NCI-H146 treated with DMSO at 0.1 percent for 48 hours (cell line): ENCODE data around the gene SPHK1.
A peak's percentile ranks its signal among the peaks of the same experiment; 100 is the strongest.
"Not testable (repeated sequence)": the region's sequence is repeated elsewhere in the genome, so short reads cannot be mapped to it uniquely, and the experiment has no call there.

ENCODE experiments used
- DNase-seq: peaks from one replicate; lab custom pipeline; 2025; ENCODE audit not compliant: unreplicated experiment; lab: John Stamatoyannopoulos, UW

Gene SPHK1, protein sequence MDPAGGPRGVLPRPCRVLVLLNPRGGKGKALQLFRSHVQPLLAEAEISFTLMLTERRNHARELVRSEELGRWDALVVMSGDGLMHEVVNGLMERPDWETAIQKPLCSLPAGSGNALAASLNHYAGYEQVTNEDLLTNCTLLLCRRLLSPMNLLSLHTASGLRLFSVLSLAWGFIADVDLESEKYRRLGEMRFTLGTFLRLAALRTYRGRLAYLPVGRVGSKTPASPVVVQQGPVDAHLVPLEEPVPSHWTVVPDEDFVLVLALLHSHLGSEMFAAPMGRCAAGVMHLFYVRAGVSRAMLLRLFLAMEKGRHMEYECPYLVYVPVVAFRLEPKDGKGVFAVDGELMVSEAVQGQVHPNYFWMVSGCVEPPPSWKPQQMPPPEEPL

DNA sequence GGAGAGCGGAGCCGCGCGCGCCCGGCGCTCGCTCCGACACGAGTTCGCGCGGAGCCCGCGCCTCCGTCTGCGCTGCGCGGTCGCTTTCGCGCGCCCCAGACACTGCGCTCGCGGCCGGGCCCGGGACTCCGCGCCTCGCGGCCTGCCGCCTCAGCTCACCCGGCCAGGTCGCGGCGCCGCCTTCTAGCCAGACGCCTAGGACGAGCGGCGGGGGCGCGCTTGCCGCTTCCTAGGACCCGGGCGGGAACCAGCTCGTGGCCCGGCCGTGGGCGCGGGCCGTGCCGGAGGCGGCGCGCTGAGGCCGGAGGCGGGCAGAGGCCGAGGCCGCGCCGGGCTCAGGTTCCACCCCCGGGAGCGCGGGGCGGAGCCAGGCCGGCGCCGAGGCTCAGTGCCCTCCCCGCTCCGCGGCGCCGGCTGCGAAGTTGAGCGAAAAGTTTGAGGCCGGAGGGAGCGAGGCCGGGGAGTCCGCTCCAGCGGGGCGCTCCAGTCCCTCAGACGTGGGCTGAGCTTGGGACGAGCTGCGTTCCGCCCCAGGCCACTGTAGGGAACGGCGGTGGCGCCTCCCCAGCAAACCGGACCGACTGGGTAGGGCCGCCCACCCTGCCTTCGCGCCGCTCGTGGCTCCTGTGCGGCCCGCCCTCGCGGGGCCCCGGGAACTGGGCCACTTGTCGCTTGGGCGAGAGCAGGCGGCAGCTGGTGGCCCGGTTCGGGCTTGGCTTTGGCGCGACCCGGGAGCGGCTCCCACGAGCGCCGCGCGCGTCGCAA, at the start of gene SPHK1:
Gene SPHK1 (plus strand): TSS at position 388 of the 765 bp plus-strand sequence. CDS start 1,036 bp downstream, outside the sequence.
- peak; percentile 10 for DNase-seq

DNA sequence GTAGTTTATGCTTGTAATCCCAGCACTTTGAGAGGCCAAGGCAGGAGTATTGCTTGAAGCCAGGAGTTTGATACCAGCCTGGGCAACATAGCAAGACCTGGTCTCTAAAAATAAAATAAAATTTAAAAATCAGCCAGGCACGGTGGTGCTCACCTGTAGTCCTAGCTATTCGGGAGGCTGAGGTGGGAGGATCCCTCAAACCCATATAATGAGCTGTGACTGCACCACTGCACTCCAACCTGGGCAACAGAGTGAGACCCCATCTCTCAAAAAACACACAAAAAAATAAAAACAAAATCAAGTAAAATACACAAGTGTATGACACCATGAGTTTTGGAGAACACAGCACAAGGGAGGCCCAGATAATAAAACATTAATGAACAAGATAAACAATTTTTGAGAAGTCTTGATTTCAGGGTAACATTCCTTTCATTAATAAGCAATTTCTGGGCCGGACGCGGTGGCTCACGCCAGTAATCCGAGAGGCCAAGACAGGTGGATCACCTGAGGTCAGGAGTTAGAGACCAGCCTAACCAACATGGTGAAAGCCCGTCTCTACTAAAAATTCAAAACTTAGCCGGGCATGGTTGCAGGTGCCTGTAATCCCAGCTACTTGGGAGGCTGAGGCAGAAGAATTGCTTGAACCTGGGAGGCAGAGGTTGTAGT, 48.6 kb upstream of the SPHK1 start:
- DNase-seq: no peak

DNA sequence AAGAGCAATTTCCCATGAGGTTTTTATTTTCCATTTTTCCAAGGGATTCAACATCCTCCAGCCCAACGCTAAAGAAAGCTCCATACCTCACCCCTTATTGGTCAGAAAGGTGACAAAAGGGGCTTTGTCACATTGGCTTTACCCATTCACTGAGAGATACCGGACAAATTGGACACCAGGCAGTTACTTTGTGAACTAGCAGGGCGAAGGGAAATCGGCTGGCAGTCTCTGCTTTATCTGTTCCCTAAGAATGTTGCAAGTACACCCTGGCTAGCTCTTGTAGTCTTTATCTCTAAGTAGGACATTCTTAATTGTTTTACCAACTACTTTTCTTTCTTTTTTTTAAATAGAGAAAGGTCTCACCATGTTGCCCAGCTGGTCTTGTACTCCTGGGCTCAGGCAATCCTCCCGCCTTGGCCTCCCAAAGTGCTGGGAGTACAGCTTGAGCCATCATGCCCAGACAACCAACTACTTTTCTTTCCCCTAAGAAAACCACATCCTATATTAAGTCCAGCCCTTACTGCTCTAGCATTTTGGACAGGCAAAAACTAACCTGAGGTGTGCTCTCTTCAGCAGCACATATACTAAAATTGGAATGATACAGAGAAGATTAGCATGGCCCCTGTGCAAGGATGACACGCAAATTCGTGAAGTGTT, 47.5 kb upstream of the SPHK1 start:
- DNase-seq: no peak

DNA sequence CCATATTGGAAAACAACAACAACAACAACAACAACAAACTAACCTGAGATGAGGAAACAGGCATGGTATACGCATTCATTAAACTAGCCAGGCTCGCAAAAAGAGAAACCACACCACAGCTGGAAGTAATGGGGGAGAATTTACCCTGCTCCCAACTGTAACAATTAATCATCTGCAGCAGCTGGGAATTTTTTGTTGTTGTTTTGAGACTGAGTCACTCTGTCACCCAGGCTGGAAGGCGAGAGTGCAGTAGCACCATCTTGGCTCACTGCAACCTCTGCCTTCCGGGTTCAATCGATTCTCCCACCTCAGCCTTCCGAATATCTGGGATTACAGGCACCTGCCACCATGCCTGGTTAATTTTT, 47.0 kb upstream of the SPHK1 start:
- no peak for DNase-seq

DNA sequence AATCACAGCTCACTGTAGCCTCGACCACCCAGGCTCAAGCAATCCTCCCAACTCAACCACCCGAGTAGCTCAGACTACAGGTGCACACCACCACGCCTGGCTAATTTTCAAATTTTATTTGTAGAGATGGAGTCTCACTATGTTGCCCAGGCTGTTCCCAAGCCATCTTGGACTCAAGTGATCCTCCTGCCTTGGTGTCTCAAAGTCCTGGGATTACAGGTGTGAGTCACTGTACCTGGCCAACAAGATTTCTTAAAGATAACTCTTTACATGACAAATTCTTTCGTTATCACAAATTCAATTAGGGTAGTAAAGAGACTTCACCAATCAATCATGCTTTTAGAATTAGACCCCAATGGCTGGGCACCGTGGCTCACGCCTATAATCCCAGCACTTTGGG, 43.1 kb upstream of the SPHK1 start:
- DNase-seq: no peak

DNA sequence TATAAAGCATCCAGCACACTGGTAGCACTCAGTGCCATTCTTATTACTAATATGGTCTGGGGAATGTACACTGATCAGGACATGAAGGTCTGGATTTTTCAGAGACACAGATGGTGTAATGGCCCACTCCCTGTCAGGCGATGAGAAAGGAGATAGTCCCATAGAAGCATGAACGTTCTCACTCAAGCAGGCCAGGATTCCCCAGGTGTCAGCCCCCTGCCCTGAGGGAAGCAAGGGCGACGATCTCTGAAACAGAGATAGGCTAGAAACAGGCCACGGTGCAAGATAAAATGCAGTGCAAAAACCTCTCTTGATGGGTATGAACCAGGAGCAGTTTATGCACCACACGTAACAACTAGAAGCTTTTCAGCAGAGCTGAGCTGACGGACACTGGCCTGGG, 41.3 kb upstream of the SPHK1 start:
- no peak for DNase-seq

DNA sequence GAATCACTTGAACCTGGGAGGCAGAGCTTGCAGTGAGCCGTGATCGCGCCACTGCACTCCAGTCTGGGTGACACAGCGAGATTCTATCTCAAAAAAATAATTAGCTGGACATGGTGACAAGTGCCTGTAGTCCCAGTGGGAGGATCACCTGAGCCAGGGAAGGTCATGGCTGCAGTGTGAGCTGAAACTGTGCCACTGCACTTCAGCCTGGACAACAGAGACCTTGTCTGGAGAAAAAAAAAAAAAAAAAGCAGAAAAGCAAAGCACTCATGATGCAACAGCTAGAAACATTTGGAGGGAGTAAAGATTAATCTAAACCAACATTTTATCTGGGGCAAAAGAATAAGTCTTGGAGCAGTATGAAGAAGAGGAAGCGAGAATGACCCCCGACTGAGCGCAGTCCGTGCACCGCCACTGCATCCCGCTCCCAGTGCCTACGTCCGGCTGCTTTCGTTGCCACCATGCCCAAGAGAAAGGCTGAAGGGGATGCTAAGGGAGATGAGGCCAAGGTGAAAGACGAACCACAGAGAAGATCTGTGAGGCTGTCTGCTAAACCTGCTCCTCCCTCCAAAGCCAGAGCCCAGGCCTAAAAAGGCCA, 38.9 kb upstream of the SPHK1 start:
- no peak for DNase-seq

DNA sequence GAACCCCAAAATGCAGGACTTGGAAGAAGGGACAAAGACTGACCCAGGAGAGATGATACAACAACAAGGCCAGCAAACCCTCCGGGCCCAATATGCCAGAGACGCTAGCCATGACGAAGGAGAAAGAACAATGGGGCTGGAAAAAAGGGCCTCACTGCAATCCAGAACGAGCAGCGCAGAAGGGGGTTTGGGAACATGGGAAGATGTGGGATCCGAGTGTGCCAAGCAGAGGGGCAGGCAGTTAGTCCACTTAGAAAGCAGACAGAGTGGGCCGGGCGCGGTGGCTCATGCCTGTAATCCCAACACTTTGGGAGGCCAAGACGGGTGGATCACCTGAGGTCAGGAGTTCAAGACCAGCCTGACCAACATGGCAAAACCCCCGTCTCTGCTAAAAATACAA, 37.5 kb upstream of the SPHK1 start:
- DNase-seq: not testable (repeated sequence)

DNA sequence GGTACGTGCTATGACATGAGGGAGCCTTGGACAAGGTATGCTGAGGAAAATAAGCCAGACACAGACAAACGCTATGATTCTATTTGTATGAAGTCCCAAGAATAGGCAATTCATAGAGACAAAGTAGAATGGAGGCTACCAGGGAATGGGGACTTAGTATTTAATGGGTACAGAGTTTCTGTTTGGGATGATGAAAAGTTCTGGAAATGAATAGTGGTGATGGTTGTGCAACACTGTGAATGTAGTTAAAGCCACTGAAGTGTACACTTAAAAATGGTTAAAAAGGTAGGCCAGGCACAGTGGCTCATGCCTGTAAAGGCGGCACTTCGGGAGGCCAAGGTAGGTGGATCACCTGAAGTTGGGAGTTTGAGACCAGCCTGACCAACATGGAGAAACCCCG, 33.9 kb upstream of the SPHK1 start:
- no peak for DNase-seq

DNA sequence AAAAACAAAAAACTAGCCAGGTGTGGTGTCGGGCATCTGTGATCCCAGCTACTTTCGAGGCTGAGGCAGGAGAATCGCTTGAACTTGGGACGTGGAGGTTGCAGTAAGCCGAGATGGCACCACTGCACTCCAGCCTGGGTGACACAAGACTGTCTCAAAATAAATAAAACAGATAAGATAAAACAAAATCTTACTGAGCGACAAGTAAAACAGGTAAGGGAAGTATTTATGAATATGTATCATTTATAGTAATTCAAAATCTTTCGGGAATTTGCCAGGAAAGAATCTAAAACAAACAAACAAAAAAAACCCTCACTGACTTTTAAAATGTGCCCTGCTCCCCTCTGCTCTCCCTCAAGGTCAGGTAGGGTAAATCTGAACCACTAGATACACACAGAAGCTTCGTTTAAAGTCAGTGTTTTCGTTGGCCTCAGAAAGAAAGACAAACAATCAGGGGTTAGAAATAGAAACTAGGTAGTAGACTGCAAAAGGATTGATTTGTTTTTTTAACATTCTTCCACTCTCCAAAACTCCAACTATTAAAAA, 32.8 kb upstream of the SPHK1 start:
- DNase-seq: no peak

DNA sequence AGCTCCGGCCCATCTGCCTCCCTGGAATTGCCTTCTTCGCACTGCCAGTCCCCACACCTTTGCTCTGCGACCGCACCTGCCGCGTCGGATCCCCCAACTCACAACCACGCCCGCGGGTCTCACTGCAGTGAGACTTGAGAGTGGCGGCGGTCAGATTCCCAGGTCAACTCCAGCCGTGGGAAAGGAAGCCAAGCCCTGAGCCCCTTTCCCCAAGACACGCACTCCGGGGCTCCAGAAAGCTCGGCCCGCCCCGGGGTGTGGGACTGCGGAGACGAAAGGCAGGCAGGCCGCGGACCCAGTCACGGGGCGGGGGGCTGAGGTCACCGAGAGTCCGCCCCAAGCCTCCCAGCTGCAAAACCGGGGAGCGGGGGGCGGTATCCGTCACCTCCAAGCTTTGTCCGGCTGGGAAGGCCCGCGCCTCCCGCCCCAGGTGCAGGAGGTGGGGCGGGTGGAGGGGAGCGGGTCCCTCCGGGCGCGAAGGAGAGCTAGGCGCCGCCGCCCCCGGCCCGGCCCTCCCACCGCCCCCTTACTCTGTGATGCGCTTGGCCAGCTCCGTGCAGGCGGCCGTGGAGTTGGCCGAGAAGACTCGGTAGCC, 31.3 kb upstream of the SPHK1 start:
- DNase-seq: no peak

DNA sequence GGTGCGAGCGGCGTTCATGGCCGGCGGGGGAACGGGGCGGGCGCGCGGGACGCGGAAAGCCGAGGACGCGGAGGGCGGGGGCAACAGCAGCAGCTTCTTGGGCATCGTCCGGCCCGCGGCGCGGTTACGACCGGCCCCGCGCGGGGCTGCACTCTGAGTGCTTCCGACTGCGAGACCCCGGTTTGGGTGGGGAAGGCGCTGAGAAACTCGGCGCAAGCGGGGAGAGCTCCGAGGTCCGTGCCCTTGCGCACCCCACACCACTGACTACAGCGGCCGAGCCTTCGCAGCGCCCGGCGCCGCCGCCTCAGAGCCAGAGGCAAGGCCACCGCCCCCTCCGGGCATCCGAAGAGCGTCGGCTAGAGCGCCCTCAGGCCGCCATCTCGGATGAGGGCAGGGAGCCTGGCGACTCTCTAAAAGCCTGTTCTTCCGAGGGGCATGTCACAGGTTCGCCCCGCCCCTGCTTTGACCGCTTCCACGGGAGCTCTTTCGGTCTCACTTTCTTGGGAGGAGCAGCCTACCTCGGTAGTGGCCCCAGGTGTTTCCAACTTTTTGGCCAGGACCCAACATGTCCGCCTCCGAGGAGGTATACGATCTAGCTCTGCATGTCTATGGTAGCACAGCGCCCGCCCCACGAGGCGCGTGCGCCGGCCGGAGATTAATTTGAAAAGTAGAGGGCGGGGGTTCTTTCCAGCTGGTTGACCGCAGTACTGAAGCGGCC, 30.7 kb upstream of the SPHK1 start, which contains the start of gene PRPSAP1:
Gene PRPSAP1 (minus strand): TSS at position 318 of the 718 bp plus-strand sequence. CDS start 213 bp downstream, at position 105.
- DNase-seq: peak; percentile 92

DNA sequence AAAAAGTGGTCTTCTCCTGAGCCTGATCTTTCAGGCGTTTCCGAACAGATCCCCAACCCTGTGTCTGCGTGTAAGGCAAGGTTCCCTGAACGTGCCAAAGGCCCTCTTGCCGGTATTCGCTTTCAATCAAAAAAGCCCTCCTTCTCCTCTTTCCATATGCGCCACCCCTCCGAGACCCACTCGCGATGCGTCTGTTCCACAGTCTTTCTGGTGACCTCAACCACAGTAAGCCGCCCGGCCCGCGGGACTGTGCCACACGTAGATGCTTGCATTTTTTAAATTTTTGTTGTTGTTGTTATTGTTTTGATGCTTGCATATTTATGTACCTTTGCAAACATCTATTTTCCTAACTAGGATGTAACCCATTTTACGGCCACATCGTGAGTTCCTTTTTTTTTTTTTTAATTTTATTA, 30.1 kb upstream of the SPHK1 start:
- no peak for DNase-seq

DNA sequence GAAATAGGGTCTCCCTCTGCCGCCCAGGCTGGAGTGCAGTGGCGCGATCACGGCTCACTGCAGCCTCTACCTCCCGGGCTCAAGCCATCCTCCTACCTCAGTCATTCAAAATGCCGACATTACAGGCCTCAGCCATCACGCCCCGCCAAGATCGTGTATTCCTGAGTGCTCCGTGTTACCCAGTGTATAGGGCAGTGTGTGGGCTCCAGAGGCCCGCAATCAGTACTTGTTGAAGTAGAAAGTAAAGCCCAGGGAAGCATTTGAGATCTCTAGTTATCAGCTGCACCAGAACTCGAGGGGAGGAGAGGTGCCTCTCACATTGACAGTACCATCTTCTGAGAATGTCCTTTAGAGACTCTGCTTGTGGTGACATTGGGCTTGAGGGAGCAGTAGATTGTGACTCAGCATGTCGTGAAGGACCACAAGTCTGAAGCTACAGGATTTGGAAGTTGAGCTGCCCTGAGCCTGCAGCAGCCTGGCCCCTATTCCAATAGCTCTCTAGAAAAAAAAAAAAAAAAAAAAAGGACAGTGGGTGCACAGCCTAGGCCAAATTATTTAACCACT, 29.6 kb upstream of the SPHK1 start:
- DNase-seq: no peak

DNA sequence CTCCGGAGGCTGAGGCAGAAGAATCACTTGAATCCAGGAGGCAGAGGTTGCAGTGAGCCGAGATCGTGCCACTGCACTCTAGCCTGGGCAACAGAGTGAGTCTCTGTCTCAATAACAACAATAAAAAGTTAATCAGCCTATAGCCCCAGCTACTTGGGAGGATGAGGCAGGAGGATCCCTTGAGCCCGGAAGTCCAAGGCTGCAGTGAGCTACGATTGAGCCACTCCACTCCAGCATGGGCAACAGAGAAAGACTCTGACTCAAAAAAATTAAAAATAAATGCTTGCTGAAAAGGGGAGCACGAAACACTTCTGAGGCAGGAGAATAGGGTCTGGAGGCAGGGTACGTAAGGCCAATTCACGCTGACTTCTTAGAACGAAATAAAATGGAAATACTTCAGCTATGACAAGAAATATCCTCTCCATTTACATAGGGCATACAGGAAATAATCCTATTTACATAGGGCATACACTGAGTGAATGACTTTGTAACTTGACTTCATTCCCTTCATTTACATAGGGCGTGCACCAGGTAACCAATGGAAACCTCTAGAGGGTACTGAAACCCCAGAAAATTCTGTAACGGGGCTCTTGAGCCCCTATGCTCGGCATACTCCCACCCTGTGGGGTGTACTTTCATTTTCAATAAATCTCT, 27.5 kb upstream of the SPHK1 start:
- no peak for DNase-seq

DNA sequence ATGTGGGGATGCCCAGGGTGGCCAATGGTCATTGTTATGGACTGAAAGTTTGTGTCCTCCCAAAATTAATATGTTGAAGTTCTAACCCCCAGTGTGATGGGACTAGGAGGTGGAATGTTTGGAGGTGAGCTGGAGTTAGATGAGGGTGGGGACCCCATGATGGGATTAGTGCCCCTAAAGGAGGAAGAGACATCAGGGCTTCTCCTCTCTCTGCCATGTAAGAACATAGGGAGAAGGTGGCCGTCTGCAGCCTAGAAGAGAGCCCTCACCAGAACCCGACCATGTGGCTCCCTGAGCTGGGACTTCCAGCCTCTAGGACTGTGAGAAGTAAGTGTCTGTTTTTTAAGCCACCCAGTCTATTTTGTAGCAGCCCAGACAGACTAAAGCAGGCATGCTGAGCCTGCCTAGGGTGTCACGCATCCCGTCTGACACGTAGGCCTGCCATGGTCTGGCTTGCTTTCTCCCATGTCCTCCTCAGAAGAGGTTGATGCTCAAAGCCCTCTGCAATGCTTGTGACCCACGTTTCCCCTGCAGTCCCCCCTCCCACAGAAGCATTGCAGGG, 26.7 kb upstream of the SPHK1 start:
- DNase-seq: no peak

DNA sequence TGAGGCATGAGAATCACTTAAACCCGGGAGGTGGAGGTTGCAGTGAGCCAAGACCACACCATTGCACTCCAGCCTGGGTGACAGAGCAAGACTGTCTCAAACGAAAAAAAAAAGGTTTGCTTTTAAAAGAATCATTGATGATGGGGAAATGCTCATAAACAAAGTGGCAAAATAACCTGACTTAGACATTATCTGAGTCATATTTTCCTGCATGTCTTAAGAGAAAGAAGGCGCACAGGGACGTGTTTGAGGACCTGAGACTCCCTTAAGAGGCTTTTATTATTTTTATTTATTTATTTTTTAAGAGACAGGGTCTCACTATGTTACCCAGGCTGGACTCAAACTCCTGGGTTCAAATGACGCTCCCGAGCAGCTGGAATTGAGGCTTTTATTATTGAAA, 25.0 kb upstream of the SPHK1 start:
- DNase-seq: no peak

DNA sequence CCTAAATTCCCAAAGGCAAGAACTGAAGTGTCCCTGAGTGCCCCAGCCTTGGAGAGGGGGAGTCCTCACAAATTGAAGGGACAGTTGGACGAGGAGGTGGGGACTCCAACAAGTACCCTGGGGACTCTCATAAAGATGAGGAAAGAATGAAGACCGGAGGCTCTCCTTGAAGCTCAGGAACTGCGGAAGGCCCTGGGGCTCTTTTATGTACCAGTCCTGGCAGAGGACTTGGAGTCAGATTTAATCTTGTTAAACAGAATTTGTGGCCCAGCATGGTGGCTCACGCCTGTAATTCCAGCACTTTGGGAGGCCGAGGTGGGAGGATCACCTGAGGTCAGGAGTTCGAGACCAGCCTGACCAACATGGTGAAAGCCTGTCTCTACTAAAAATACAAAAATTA, 24.6 kb upstream of the SPHK1 start:
- DNase-seq: not testable (repeated sequence)
